Smooth muscle cell (in vitro differentiated cells): ENCODE data around the gene PTTG1IP. TPM values are rescaled to one million over a fixed set of nuclear protein-coding genes. Genes with fewer than 3 reads are reported as not detected.

Experiments used
- DNase-seq: peaks from one replicate; lab custom pipeline; 2025; ENCODE audit not compliant: unreplicated experiment; lab: John Stamatoyannopoulos, UW
- H2AFZ ChIP-seq: fragments of 200-600 bp; sonication (generic); 2 replicates; pipeline ENCODE4 v1.6.0; 2016; ENCODE audit warnings: antibody characterized with exemption, low read depth, mild to moderate bottlenecking
- H3F3A ChIP-seq: fragments of 200-600 bp; sonication (generic); 2 replicates; pipeline ENCODE4 v1.6.0; 2017; ENCODE audit warnings: antibody characterized with exemption, low read depth
- H3K27ac ChIP-seq: fragments of 200-600 bp; sonication (generic); 2 replicates; pipeline ENCODE4 v1.5.1; 2016; ENCODE audit warnings: low read depth, mild to moderate bottlenecking
- H3K27me3 ChIP-seq: fragments of 200-600 bp; sonication (generic); 2 replicates; pipeline ENCODE4 v1.6.1; 2016; ENCODE audit warnings: low read depth, mild to moderate bottlenecking
- H3K36me3 ChIP-seq: fragments of 200-600 bp; sonication (generic); 2 replicates; pipeline ENCODE4 v1.5.1; 2016; ENCODE audit warnings: low read depth
- H3K4me1 ChIP-seq: fragments of 200-600 bp; sonication (generic); 2 replicates; pipeline ENCODE4 v1.5.1; 2016; ENCODE audit warnings: low read depth
- H3K4me2 ChIP-seq: fragments of 200-600 bp; sonication (generic); 2 replicates; pipeline ENCODE4 v1.6.0; 2016; ENCODE audit warnings: mild to moderate bottlenecking
- H3K4me3 ChIP-seq: fragments of 200-600 bp; sonication (generic); 2 replicates; pipeline ENCODE4 v1.5.1; 2016; ENCODE audit warnings: mild to moderate bottlenecking
- H3K79me2 ChIP-seq: fragments of 200-600 bp; sonication (generic); 2 replicates; pipeline ENCODE4 v1.6.0; 2016; ENCODE audit warnings: low read depth, mild to moderate bottlenecking
- H3K9ac ChIP-seq: fragments of 200-600 bp; sonication (generic); 2 replicates; pipeline ENCODE4 v1.6.0; 2016; ENCODE audit warnings: low read depth
- H3K9me3 ChIP-seq: fragments of 200-600 bp; sonication (generic); replicated peaks from 2 replicates; pipeline ENCODE4 v1.5.1; 2016; ENCODE audit warnings: low read depth
- H4K20me1 ChIP-seq: fragments of 200-600 bp; sonication (generic); 2 replicates; pipeline ENCODE4 v1.6.0; 2016; ENCODE audit warnings: low read depth
- WGBS: methylation state at CpG from one replicate; pipeline ENCODE4 v1.1.7; 2016; ENCODE audit warnings: low lambda C conversion rate; 5-methylcytosine and 5-hydroxymethylcytosine counted together
- polyA plus RNA-seq: library from polyadenylated mRNA; unstranded; fragments of >200 nt; fragmentation: Nextera tagmentation; extraction: Ambion mirVana; gene quantifications from 2 replicates; pipeline ENCODE4 v1.2.1, GENCODE V29; 2016
- total RNA-seq: library from RNA; depleted of rRNA; stranded (reverse); fragments of >200 nt; gene quantifications from 2 replicates; pipeline ENCODE4 v1.2.3, GENCODE V29; 2014
- TF ChIP-seq, protein P1 (sequence below): fragments of 200-600 bp; sonication (generic); IDR thresholded peaks from 2 replicates; pipeline ENCODE4 v1.5.1; 2017; ENCODE audit warnings: borderline replicate concordance, mild to moderate bottlenecking, antibody characterized with exemption; ENCODE audit not compliant: insufficient read depth, poor library complexity, severe bottlenecking

PTTG1IP gene
- total and polyA plus RNA-seq, 2 experiments from 2014 or later, result 331 to 340 TPM

DNA sequence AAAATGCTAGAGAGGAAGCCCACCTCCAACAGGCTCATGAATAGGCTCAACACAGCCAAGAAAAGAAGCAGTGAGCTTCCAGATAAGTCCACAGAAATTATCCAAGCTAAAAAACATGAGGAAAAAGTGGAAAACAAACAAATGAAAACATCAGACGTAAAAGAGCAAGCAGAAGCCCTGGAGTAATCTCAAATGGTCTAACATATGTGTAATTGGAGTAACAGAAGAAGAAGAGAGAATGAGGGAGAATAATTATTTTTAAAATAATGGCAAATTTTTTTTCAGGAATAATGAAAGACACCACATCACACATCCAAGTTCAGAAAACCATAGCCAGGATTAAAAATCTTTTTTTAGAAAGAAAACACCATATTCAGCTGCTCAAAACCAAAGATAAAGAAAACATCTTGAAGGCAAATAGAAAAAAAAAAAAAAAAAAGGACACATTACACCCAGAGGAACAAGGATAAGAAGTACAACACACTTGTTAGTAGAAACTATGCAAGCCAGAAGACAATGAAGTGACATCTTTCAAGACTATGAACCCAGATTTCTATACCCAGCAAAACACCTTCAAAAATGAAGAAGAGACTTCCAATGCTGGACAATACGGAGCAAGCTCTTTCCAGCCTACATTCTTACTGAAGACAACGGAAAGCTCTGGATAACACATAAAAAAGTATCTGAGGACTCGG, 45.0 kb downstream of the PTTG1IP start:
- no peak for DNase-seq
- Histone ChIP-seq H3K36me3 (no peaks in the 10 kb centered on the region), H3K4me2 (no peak overlapping the region), H3K27me3 (no peaks in the 10 kb centered on the region), H3F3A (no peaks in the 10 kb centered on the region), H3K4me1 (no peaks in the 10 kb centered on the region), H3K27ac (no peak overlapping the region), H3K9ac (no peak overlapping the region), H3K9me3 (peaks cover 6% of the 10 kb centered on the region), H3K4me3 (no peak overlapping the region), H4K20me1 (no peaks in the 10 kb centered on the region), H2AFZ (no peak overlapping the region), H3K79me2 (no peaks in the 10 kb centered on the region)
- TF ChIP-seq, protein P1, sequence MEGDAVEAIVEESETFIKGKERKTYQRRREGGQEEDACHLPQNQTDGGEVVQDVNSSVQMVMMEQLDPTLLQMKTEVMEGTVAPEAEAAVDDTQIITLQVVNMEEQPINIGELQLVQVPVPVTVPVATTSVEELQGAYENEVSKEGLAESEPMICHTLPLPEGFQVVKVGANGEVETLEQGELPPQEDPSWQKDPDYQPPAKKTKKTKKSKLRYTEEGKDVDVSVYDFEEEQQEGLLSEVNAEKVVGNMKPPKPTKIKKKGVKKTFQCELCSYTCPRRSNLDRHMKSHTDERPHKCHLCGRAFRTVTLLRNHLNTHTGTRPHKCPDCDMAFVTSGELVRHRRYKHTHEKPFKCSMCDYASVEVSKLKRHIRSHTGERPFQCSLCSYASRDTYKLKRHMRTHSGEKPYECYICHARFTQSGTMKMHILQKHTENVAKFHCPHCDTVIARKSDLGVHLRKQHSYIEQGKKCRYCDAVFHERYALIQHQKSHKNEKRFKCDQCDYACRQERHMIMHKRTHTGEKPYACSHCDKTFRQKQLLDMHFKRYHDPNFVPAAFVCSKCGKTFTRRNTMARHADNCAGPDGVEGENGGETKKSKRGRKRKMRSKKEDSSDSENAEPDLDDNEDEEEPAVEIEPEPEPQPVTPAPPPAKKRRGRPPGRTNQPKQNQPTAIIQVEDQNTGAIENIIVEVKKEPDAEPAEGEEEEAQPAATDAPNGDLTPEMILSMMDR, result no peak
- 90% methylated on average over 4 of the region's 4 CpGs for WGBS

DNA sequence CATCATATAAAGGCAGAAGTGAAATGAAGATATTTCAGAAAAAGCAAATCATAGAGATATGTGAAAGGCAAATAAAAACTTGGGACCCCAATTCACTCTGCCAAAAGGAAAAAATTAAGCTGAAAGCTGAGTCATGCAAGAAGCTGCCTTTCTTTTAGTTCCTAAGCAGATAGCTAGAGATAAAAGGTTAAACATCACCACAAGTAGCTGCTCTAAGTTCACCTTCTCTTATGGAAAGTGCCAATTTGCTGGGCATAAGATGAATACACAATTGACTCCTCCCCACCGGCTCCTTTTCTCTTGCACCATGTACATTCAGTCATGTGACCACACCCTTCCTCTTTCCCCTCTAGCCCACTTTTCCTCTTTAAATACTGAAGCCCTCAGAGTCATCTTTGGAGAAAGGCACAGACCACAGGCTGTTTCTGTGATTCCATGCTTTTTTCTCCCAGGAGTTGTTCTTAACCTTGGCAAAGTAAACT, 50.3 kb downstream of the PTTG1IP start:
- H3K27ac ChIP-seq, result no peak overlapping the region
- no peaks in the 10 kb centered on the region for H3F3A ChIP-seq
- no peak overlapping the region for H3K4me3 ChIP-seq
- TF ChIP-seq, protein P1, result no peak
- no peaks in the 10 kb centered on the region for H4K20me1 ChIP-seq
- no peaks in the 10 kb centered on the region for H3K27me3 ChIP-seq
- no peaks in the 10 kb centered on the region for H3K4me1 ChIP-seq
- no peaks in the 10 kb centered on the region for H3K9me3 ChIP-seq
- no peak for DNase-seq
- H3K9ac ChIP-seq, result no peak overlapping the region
- no peak overlapping the region for H2AFZ ChIP-seq
- WGBS, result 94% methylated on average over 1 of the region's 1 CpG
- no peaks in the 10 kb centered on the region for H3K36me3 ChIP-seq
- H3K4me2 ChIP-seq, result no peak overlapping the region
- no peaks in the 10 kb centered on the region for H3K79me2 ChIP-seq

DNA sequence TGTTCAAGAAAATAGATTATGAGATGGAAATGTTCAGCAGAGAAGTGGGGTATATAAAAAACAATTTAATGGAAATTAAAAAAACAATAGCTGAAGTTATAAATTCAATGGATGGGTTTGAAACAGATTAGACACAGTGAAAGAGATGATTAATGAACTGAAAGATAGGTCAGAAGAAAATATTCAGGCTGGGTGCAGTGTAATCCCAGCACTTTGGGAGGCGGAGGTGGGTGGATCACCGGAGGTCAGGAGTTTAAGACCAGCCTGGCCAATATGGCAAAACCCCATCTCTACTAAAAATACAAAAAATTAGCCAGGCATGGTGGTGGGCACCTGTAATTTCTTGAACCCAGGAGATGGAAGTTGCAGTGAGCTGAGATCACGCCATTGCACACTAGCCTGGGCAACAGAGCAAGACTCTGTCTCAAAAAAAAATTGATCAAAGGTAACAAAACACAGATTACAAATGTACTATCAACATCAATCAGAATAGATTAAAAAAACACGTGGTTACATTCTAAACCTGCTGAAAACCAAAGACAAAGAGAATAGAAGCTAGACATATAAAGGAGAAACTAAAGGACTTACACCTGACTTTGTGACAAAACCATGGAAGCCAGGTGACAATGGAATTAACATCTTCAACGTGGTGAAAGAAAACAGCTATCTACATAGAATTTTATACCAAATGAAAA, 50.9 kb downstream of the PTTG1IP start:
- no peak overlapping the region for H2AFZ ChIP-seq
- DNase-seq, result no peak
- H3K79me2 ChIP-seq, result no peaks in the 10 kb centered on the region
- no peak overlapping the region for H3K4me2 ChIP-seq
- TF ChIP-seq, protein P1, result no peak
- H3K4me3 ChIP-seq, result no peak overlapping the region
- H3K27me3 ChIP-seq, result no peaks in the 10 kb centered on the region
- 72% methylated on average over 5 of the region's 5 CpGs for WGBS
- H3K9me3 ChIP-seq, result no peaks in the 10 kb centered on the region
- no peaks in the 10 kb centered on the region for H3F3A ChIP-seq
- H3K27ac ChIP-seq, result no peak overlapping the region
- H3K9ac ChIP-seq, result no peak overlapping the region
- H3K4me1 ChIP-seq, result no peaks in the 10 kb centered on the region
- no peaks in the 10 kb centered on the region for H3K36me3 ChIP-seq
- H4K20me1 ChIP-seq, result no peaks in the 10 kb centered on the region
